WERI-Rb-1 (cell line): ENCODE data around the gene CUL4A.

Experiments used
- DNase-seq: peaks from one replicate; pipeline ENCODE4 v3.0.0-alpha.2; 2020
- H3K27ac ChIP-seq: fragments of 250-450 bp; sonication (Bioruptor Pico); 2 replicates; pipeline ENCODE4 v1.5.1; 2020; ENCODE audit warnings: mild to moderate bottlenecking, moderate library complexity
- H3K27me3 ChIP-seq: fragments of 250-450 bp; sonication (Bioruptor Pico); 2 replicates; pipeline ENCODE4 v1.5.1; 2021; ENCODE audit warnings: mild to moderate bottlenecking, low read depth, moderate library complexity; ENCODE audit not compliant: insufficient read depth, severe bottlenecking
- H3K36me3 ChIP-seq: fragments of 250-450 bp; sonication (Bioruptor Pico); 2 replicates; pipeline ENCODE4 v1.5.1; 2020; ENCODE audit warnings: mild to moderate bottlenecking, moderate library complexity
- H3K4me3 ChIP-seq: 2 replicates; pipeline ENCODE4 v1.5.1; 2011; ENCODE audit warnings: low read depth, mild to moderate bottlenecking, control low read depth, low read length
- H3K9me3 ChIP-seq: fragments of 250-450 bp; sonication (Bioruptor Pico); 2 replicates; pipeline ENCODE4 v1.5.1; 2021; ENCODE audit warnings: mild to moderate bottlenecking, moderate library complexity; ENCODE audit not compliant: severe bottlenecking
- TF ChIP-seq, protein P1 (sequence below): IDR thresholded peaks from 2 replicates; pipeline ENCODE4 v1.5.1; 2011; ENCODE audit warnings: low read depth, mild to moderate bottlenecking, control low read depth, inconsistent platforms, low read length

Gene CUL4A

GRCh38 chr13:113164492-113164891, 44.9 kb upstream of the CUL4A start:
- no peaks in the 10 kb centered on the region for H3K9me3 ChIP-seq
- H3K27me3 ChIP-seq: no peaks in the 10 kb centered on the region
- H3K36me3 ChIP-seq: peaks cover 17% of the 10 kb centered on the region
- DNase-seq: no peak
- TF ChIP-seq, protein P1, sequence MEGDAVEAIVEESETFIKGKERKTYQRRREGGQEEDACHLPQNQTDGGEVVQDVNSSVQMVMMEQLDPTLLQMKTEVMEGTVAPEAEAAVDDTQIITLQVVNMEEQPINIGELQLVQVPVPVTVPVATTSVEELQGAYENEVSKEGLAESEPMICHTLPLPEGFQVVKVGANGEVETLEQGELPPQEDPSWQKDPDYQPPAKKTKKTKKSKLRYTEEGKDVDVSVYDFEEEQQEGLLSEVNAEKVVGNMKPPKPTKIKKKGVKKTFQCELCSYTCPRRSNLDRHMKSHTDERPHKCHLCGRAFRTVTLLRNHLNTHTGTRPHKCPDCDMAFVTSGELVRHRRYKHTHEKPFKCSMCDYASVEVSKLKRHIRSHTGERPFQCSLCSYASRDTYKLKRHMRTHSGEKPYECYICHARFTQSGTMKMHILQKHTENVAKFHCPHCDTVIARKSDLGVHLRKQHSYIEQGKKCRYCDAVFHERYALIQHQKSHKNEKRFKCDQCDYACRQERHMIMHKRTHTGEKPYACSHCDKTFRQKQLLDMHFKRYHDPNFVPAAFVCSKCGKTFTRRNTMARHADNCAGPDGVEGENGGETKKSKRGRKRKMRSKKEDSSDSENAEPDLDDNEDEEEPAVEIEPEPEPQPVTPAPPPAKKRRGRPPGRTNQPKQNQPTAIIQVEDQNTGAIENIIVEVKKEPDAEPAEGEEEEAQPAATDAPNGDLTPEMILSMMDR: no peak
- H3K4me3 ChIP-seq: no peak overlapping the region
- no peak overlapping the region for H3K27ac ChIP-seq

DNA sequence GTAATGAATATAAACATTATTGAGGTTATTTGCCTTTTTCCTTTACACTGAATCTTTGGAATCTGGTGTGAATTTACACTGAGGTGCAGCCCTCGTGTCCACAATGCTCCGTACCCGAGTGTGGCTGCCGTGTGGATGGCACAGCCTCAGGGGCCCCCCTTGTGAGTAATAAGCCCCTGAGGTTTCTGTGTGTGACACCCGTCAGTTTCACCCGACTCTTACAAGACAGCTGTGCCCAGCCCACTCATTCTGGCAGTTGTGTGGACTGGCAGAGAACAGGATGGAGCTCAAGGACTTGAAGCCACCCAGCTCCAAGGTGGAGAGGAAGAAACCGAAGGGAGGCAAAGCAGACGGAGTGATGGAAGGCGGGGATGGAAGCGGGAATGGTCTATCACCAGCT, 43.1 kb upstream of the CUL4A start:
- H3K9me3 ChIP-seq: no peaks in the 10 kb centered on the region
- DNase-seq: no peak
- no peak overlapping the region for H3K4me3 ChIP-seq
- TF ChIP-seq, protein P1: no peak
- no peaks in the 10 kb centered on the region for H3K27me3 ChIP-seq
- no peak overlapping the region for H3K27ac ChIP-seq
- peaks cover 25% of the 10 kb centered on the region for H3K36me3 ChIP-seq

- Histone ChIP-seq H3K4me3 (no peak overlapping the region), H3K27me3 (no peaks in the 10 kb centered on the region), H3K36me3 (peaks cover 29% of the 10 kb centered on the region), H3K9me3 (no peaks in the 10 kb centered on the region), H3K27ac (no peak overlapping the region)
- TF ChIP-seq, protein P1: no peak
- DNase-seq: no peak
Measured at GRCh38 chr13:113166681-113167080, 42.7 kb upstream of the CUL4A start.

DNA sequence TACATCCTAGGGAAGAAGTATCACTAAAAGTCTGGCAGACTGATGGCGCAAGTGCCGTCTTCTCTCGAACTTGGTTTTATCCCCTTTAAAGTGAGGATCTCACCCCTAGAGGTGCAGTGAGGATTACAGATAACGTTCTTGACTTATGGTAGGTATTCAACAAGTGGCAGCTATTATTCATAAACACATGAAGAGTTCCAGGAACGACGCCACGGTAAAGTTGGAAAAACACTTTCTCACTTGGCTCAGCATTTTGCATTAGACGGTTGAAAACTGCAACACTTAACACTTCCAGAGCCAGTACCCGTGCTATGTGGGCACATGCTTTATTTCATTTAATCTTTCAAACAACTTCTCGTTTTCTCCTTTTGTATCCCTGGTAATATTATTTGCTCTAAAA, 42.3 kb upstream of the CUL4A start:
- Histone ChIP-seq H3K4me3 (no peak overlapping the region), H3K36me3 (peaks cover 34% of the 10 kb centered on the region), H3K27me3 (no peaks in the 10 kb centered on the region), H3K27ac (no peak overlapping the region), H3K9me3 (no peaks in the 10 kb centered on the region)
- no peak for DNase-seq
- TF ChIP-seq, protein P1: no peak

DNA sequence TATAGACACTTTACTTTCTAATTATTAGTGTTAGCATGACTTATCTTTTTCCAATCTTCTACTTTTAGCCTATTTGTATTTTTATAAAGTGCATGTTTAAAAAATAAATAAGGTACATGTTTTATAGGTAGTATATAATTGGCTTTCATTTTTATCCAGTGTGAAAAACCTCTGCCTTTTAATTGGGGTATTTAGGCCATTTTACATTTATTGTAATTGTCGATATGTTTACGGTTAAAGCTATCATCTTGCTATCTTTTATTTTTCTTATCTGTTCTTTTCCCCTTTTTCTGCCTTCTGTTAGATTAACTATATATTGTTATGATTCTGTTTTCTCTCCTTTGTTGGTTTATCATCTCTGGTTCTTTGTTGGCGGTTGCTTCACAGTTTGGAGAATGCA, 41.8 kb upstream of the CUL4A start:
- peaks cover 36% of the 10 kb centered on the region for H3K36me3 ChIP-seq
- H3K4me3 ChIP-seq: no peak overlapping the region
- no peak overlapping the region for H3K27ac ChIP-seq
- H3K27me3 ChIP-seq: no peaks in the 10 kb centered on the region
- TF ChIP-seq, protein P1: no peak
- no peak for DNase-seq
- H3K9me3 ChIP-seq: no peaks in the 10 kb centered on the region

GRCh38 chr13:113168211-113168610, 41.2 kb upstream of the CUL4A start:
- TF ChIP-seq, protein P1: no peak
- no peak overlapping the region for H3K27ac ChIP-seq
- H3K36me3 ChIP-seq: peaks cover 40% of the 10 kb centered on the region
- H3K4me3 ChIP-seq: no peak overlapping the region
- H3K9me3 ChIP-seq: no peaks in the 10 kb centered on the region
- no peaks in the 10 kb centered on the region for H3K27me3 ChIP-seq
- no peak for DNase-seq
